ENCODE results near the gene PHF12. TPM values are rescaled to one million over a fixed set of nuclear protein-coding genes. Genes with fewer than 3 reads are reported as not detected.

PHF12 gene
- total and polyA plus RNA-seq, 7 donors, result 6.9 to 54.3 (median 39.1) TPM

- H3K27me3 ChIP-seq, result no peaks in the 10 kb centered on the region
- H3K27ac ChIP-seq, result no peak overlapping the region
- H3K4me1 ChIP-seq, result peaks cover 0 to 10% (median 0%) of the 10 kb centered on the region in 4 donors
- H3K9me3 ChIP-seq, result no peaks in the 10 kb centered on the region
- no peaks in the 10 kb centered on the region for H3K36me3 ChIP-seq
- TF ChIP-seq POLR2AphosphoS5 (IDR thresholded peaks at IDR 0.05) (no peak), CTCF (IDR thresholded peaks at IDR 0.05) (no peak), POLR2A (IDR thresholded peaks at IDR 0.05) (no peak), EP300 (IDR thresholded peaks at IDR 0.05) (no peak)
- WGBS, 2 donors, result 89 to 96% methylated on average over 3 of the region's 3 CpGs
- H3K4me3 ChIP-seq, result no peak overlapping the region
- intact Hi-C loops (cut with DNase I), result no loop called here
- peak; percentile 56 for DNase-seq
Observed at GRCh38 chr17:28956861-28957260, 5.5 kb upstream of the PHF12 start.

DNA sequence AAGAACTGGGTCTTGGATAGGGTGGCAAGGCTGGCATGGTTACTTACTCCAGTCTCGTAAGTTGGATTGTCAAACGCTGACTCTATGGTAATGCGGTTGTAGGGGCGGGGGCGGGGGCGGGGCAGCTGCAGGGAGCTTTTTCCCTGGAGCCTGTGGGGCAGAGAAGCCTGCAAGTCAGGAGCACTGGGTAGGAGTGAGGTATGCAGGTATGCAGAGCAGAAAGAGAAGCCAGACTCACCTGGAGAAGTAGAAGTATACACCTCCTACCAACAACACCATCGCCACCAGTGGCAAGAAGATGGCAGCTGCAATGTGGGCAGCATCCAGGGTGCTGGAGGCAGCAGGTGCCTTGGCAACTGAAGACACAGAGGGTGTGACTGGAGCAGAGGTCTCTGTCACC is 4.8 kb upstream of the PHF12 start:
- no peaks in the 10 kb centered on the region for H3K27me3 ChIP-seq
- H3K9me3 ChIP-seq, result no peaks in the 10 kb centered on the region
- no peak overlapping the region for H3K27ac ChIP-seq
- no peaks in the 10 kb centered on the region for H3K36me3 ChIP-seq
- WGBS, 2 donors, result 86 to 89% methylated on average over 7 of the region's 7 CpGs
- H3K4me1 ChIP-seq, result peaks cover 0 to 10% (median 0%) of the 10 kb centered on the region in 4 donors
- no peak overlapping the region for H3K4me3 ChIP-seq
- intact Hi-C loops (cut with DNase I), result no loop called here
- TF ChIP-seq POLR2A (IDR thresholded peaks at IDR 0.05) (no peak), CTCF (IDR thresholded peaks at IDR 0.05) (no peak), POLR2AphosphoS5 (IDR thresholded peaks at IDR 0.05) (no peak)
- peak; percentile 50 for DNase-seq

DNA sequence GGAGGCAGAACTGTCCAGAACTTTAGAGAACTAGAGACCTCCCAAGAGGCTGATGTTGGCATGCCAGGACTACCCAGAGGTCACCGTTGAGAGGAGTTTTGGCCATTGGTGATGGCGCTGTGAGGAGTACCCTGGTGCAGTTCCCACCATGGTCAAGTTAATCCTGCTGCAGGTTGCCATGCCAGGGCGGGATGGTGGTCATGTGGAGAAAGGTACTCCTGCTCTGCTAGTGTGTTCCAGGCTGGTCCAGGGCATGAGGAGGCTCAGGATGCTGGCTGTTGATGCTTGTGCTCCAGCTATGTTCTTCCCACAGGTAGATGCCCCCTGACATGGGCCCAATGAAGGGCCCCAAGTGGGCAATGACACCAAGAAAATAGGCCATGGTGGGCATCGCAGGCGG is 4.1 kb upstream of the PHF12 start:
- TF ChIP-seq POLR2AphosphoS5 (IDR thresholded peaks at IDR 0.05), result no peak
- TF ChIP-seq EP300 (IDR thresholded peaks at IDR 0.05), result no peak
- no peak for TF ChIP-seq CTCF (IDR thresholded peaks at IDR 0.05)
- TF ChIP-seq POLR2A (IDR thresholded peaks at IDR 0.05), result no peak
- Histone ChIP-seq H3K4me1 (peaks cover 0 to 10% (median 0%) of the 10 kb centered on the region in 4 donors), H3K27ac (no peak overlapping the region), H3K4me3 (no peak overlapping the region), H3K36me3 (no peaks in the 10 kb centered on the region), H3K27me3 (no peaks in the 10 kb centered on the region), H3K9me3 (no peaks in the 10 kb centered on the region)
- peak; percentile 64 for DNase-seq
- intact Hi-C loops (cut with DNase I), result no loop called here
- 93 to 96% methylated on average over 5 of the region's 5 CpGs for WGBS, 2 donors

DNA sequence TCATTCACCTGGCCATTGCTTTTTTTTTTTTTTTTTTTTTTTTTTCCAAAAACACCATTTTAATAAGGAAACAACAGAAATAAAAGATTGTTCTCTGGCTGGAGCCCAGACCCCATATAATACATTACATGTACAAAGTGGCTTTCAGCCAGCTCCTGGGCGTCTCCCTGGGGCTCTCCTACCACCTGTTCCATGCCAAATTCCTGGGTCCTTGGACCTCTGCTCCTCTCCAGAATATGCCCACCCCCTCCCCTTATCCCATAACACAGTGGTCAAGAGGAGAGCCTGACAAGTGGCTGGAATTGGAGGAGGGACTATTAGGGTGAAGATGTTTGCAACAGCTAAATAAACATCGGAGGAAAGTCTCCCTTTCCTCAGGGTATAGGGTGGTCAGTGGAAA is 3.6 kb upstream of the PHF12 start:
- WGBS, 2 donors, result 63 to 82% methylated on average over 2 of the region's 2 CpGs
- H3K4me3 ChIP-seq, result no peak overlapping the region
- H3K9me3 ChIP-seq, result no peaks in the 10 kb centered on the region
- no peak overlapping the region for H3K27ac ChIP-seq
- TF ChIP-seq CTCF (IDR thresholded peaks at IDR 0.05) (no peak), POLR2AphosphoS5 (IDR thresholded peaks at IDR 0.05) (no peak), EP300 (IDR thresholded peaks at IDR 0.05) (no peak), POLR2A (IDR thresholded peaks at IDR 0.05) (no peak)
- H3K36me3 ChIP-seq, result no peaks in the 10 kb centered on the region
- peaks cover 0 to 10% (median 0%) of the 10 kb centered on the region in 4 donors for H3K4me1 ChIP-seq
- H3K27me3 ChIP-seq, result no peaks in the 10 kb centered on the region
- intact Hi-C loops (cut with DNase I), result loop anchor here (5.0 kb wide), 1 partner anchor 618 kb away; the partner anchor contains the start of genes IFT20 and TNFAIP1
- DNase-seq, result peak; percentile 57

Measured in sigmoid colon (tissue), 7 donors.